Endothelial cell of coronary artery (primary cell): Measurements from ENCODE around the gene EIF2AK3. TPM values are rescaled to one million over a fixed set of nuclear protein-coding genes. Genes with fewer than 3 reads are reported as not detected.

Experiments
- total RNA-seq: library from RNA; depleted of rRNA; stranded (reverse); fragments of >200 nt; gene quantifications from 2 replicates; pipeline ENCODE4 v1.2.3, GENCODE V29; 2014

EIF2AK3 gene
- total RNA-seq: 17.5 and 27.0 TPM in 2 replicates

GRCh38 chr2:88627055-88627855 lies at the start of gene EIF2AK3:
TSS of gene EIF2AK3 (minus strand) at chr2:88627464. CDS start at chr2:88627274, 190 bp downstream.

Other genes with a start within 250 kb of the EIF2AK3 start
- not detected in 2 replicates for gene FOXI3, start 174.8 kb downstream of the EIF2AK3 start, total RNA-seq
- 15.9 and 16.1 TPM in 2 replicates for gene RPIA, start 64.2 kb upstream of the EIF2AK3 start, total RNA-seq